CD4-positive, CD25-positive, alpha-beta regulatory T cell (primary cell): ENCODE measurements around the gene FREM1. TPM values are rescaled to one million over a fixed set of nuclear protein-coding genes. Genes with fewer than 3 reads are reported as not detected.

Experiments
- ATAC-seq, 2 donors: fragments of 150-1000 bp; cut with Tn5 transposase; one replicate each; pipeline ENCODE4 v1.10.0; 2021; ENCODE audit warnings: low read depth in 2 of 2, moderate number of reproducible peaks in 2 of 2, moderate library complexity in 1 of 2
- DNase-seq, 3 donors: peaks; one replicate each; pipeline versions ENCODE4 v3.0.0 to v3.0.0-alpha.2; 2012 to 2022; ENCODE audit warnings: mixed read lengths in 1 of 3
- H3K27ac ChIP-seq: one replicate; pipeline ENCODE4 v1.7.0; 2013; ENCODE audit warnings: mild to moderate bottlenecking, low read length; ENCODE audit not compliant: insufficient read depth, poor library complexity, severe bottlenecking
- H3K27me3 ChIP-seq: one replicate; pipeline ENCODE4 v1.7.0; 2013; ENCODE audit warnings: low read length; ENCODE audit not compliant: control insufficient read depth, insufficient read depth
- H3K36me3 ChIP-seq: one replicate; pipeline ENCODE4 v1.7.0; 2013; ENCODE audit warnings: mild to moderate bottlenecking, low read length, moderate library complexity; ENCODE audit not compliant: control insufficient read depth, insufficient read depth
- H3K4me1 ChIP-seq: 2 replicates; pipeline ENCODE4 v1.7.0; 2013; ENCODE audit warnings: mild to moderate bottlenecking, low read length; ENCODE audit not compliant: insufficient read depth, control insufficient read depth, poor library complexity, severe bottlenecking
- H3K4me3 ChIP-seq: one replicate; pipeline ENCODE4 v1.7.0; 2013; ENCODE audit warnings: low read depth, mild to moderate bottlenecking, low read length, moderate library complexity
- H3K9me3 ChIP-seq, 2 experiments: 1 replicate in 1 of 2; 2 replicates in 1 of 2; pipeline ENCODE4 v1.7.0; 2013; ENCODE audit warnings: low read length in 2 of 2, mild to moderate bottlenecking in 1 of 2, moderate library complexity in 1 of 2; ENCODE audit not compliant: control insufficient read depth in 2 of 2
- H3K27ac Mint-ChIP-seq, 3 donors: one replicate each; pipeline ENCODE4 v1.8.0; 2020 to 2022; ENCODE audit warnings: mild to moderate bottlenecking in 3 of 3, mixed read lengths in 3 of 3, moderate library complexity in 2 of 3
- H3K27me3 Mint-ChIP-seq: one replicate; pipeline ENCODE4 v1.8.0; 2022; ENCODE audit warnings: mild to moderate bottlenecking, mixed read lengths
- H3K36me3 Mint-ChIP-seq: one replicate; pipeline ENCODE4 v1.8.0; 2020; ENCODE audit warnings: mixed read lengths
- H3K4me1 Mint-ChIP-seq, 4 donors: one replicate each; pipeline ENCODE4 v1.8.0; 2020 to 2022; ENCODE audit warnings: mixed read lengths in 4 of 4, mild to moderate bottlenecking in 1 of 4
- H3K4me3 Mint-ChIP-seq, 4 donors: one replicate each; pipeline ENCODE4 v1.8.0; 2020 to 2022; ENCODE audit warnings: mild to moderate bottlenecking in 4 of 4, mixed read lengths in 4 of 4, moderate library complexity in 3 of 4
- H3K9me3 Mint-ChIP-seq, 7 donors: one replicate each; pipeline ENCODE4 v1.8.0; 2020 to 2022; ENCODE audit warnings: mixed read lengths in 7 of 7, mild to moderate bottlenecking in 3 of 7, moderate library complexity in 2 of 7
- polyA plus RNA-seq, 4 donors: library from polyadenylated mRNA; unstranded; fragments of 300-500 nt; fragmentation: Illumina TruSeq; gene quantifications; one replicate each; pipeline ENCODE4 v1.2.3, GENCODE V29; 2021
- total RNA-seq: library from RNA; stranded (reverse); gene quantifications from one replicate; pipeline ENCODE4 v1.2.3, GENCODE V29; 2022

Gene FREM1
- total and polyA plus RNA-seq, 5 donors from 2014 or later, result 0.67 TPM; not detected in 4

DNA sequence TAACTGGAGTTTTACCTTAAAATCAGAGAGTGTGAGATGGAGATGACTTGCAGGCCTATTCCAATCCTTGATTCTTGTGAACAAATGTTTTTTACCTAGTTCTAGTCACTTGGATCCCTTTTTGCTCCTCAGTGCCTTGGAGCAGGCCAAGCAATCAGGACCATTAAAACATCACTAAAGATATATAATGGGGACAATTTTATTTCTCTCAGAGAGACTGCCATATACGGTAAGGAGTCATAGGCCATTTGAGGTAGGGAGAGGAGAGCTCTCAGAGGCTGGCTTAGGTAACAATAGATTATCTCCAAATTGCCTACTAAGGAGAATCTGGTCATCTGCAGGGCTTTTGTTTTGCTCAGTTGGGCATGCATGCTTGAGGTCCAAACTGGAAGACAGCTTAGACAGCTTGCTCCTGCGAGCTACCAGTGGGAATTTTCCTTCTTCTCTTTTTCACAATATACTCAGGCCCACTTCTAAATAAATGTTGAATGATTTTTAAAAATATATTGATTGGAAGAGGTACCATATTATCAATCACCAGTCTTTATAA, 44.0 kb downstream of the FREM1 start:
- no peak overlapping the region for H3K4me3 Mint-ChIP-seq
- no peak for DNase-seq
- Histone ChIP-seq H3K9me3 (no peaks in the 10 kb centered on the region), H3K4me3 (no peak overlapping the region), H3K4me1 (no peaks in the 10 kb centered on the region), H3K27ac (no peak overlapping the region), H3K27me3 (no peaks in the 10 kb centered on the region), H3K36me3 (no peaks in the 10 kb centered on the region)
- peaks cover 0 to 3% (median 0%) of the 10 kb centered on the region in 7 donors for H3K9me3 Mint-ChIP-seq
- H3K27me3 Mint-ChIP-seq, result no peaks in the 10 kb centered on the region
- H3K27ac Mint-ChIP-seq, result no peak overlapping the region
- no peaks in the 10 kb centered on the region for H3K4me1 Mint-ChIP-seq
- ATAC-seq, result no peak
- H3K36me3 Mint-ChIP-seq, result no peaks in the 10 kb centered on the region

DNA sequence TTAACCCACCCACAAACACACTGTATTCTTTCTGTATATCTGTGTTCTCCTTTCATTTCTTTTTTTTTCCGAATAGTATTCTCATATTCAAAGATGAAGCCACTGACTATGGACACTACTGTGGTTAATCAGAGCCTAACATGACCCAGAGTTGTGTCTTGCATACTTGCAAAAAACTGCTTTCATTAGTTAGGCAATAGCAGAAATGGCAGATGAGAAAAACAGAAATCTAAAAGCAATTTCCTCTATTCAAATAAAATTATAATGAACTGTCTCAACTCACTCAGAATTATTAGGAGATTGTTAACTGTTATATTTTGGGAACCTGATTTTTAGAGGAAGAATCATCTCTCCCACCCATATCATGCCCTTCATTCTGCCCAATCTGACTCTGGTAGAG, 45.9 kb downstream of the FREM1 start:
- Mint-ChIP-seq H3K9me3 (peaks cover 0 to 3% (median 0%) of the 10 kb centered on the region in 7 donors), H3K27me3 (no peaks in the 10 kb centered on the region), H3K27ac (no peak overlapping the region), H3K4me1 (no peaks in the 10 kb centered on the region), H3K36me3 (no peaks in the 10 kb centered on the region), H3K4me3 (no peak overlapping the region)
- H3K27ac ChIP-seq, result no peak overlapping the region
- no peak overlapping the region for H3K4me3 ChIP-seq
- no peaks in the 10 kb centered on the region for H3K27me3 ChIP-seq
- no peaks in the 10 kb centered on the region for H3K36me3 ChIP-seq
- DNase-seq, result no peak
- no peak for ATAC-seq
- H3K4me1 ChIP-seq, result no peaks in the 10 kb centered on the region
- H3K9me3 ChIP-seq, result no peaks in the 10 kb centered on the region

DNA sequence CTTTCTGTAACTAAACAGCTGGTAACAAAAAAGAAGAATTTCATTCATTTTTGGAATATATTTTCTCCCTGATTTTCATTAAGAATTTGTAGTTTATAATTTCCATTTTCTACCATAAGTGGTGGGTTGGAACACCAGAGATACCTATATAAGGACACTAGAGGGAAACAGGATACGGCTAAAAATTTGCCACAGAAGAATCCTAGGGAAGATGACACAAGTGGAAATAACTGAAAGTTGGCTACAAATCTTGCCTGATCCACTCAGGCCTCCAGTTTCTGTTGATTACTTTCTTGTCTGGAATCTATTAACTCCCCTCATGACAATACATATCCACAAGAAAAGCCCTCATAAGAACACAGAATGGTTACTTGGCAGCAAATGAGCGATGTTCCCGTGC, 46.8 kb downstream of the FREM1 start:
- Mint-ChIP-seq H3K36me3 (no peaks in the 10 kb centered on the region), H3K4me1 (no peaks in the 10 kb centered on the region), H3K9me3 (peaks cover 0 to 3% (median 1%) of the 10 kb centered on the region in 7 donors), H3K4me3 (no peak overlapping the region), H3K27ac (no peak overlapping the region), H3K27me3 (no peaks in the 10 kb centered on the region)
- Histone ChIP-seq H3K27ac (no peak overlapping the region), H3K4me1 (no peaks in the 10 kb centered on the region), H3K36me3 (no peaks in the 10 kb centered on the region), H3K9me3 (no peaks in the 10 kb centered on the region), H3K4me3 (no peak overlapping the region), H3K27me3 (no peaks in the 10 kb centered on the region)
- ATAC-seq, result no peak
- no peak for DNase-seq

DNA sequence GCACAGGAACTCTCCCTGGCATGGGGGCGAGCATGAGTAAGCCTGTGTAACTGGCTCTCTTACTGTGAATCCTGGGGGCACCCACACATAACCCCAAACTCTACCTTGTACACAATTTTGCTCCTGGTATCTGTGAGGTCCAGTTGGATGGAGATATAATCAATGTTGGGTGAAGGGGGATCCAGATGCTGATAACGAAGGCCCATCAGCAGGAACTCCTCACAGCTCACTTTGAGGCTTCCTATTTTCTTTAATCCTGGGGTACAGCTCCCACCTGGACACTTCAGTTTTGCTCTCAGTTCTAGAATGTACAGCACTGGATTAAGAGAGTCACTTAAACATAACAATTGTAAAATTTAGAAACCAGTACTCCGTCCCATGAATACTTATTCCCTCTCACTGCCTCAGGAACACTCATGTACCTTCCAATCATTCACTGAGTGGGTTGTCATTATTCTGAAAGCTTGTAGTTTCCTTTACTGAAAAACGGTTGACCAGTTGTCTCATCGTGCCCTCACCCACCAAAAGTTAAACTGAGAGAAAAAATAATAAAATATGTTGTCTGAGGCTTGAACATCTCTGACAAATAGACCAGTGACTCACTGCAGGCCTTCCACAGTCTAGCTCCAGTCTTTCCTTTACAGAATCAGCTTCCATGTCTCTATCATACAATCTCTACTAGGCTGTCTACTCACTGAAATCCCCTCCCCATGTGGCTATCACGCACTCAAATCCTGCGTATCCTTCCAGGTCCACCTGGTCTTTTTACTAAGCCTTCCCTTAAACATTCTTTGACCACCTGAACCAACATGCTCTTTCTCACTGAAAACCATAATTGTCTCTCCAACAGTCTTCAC, 52.6 kb downstream of the FREM1 start:
- ATAC-seq (no peak), DNase-seq (no peak)
- Histone ChIP-seq H3K9me3 (no peaks in the 10 kb centered on the region), H3K4me3 (no peak overlapping the region), H3K27me3 (no peaks in the 10 kb centered on the region), H3K27ac (no peak overlapping the region), H3K36me3 (no peaks in the 10 kb centered on the region), H3K4me1 (no peaks in the 10 kb centered on the region)
- Mint-ChIP-seq H3K27ac (no peak overlapping the region), H3K36me3 (no peaks in the 10 kb centered on the region), H3K4me1 (no peaks in the 10 kb centered on the region), H3K27me3 (no peaks in the 10 kb centered on the region), H3K4me3 (no peak overlapping the region), H3K9me3 (peaks cover 0 to 2% (median 0%) of the 10 kb centered on the region in 7 donors)

DNA sequence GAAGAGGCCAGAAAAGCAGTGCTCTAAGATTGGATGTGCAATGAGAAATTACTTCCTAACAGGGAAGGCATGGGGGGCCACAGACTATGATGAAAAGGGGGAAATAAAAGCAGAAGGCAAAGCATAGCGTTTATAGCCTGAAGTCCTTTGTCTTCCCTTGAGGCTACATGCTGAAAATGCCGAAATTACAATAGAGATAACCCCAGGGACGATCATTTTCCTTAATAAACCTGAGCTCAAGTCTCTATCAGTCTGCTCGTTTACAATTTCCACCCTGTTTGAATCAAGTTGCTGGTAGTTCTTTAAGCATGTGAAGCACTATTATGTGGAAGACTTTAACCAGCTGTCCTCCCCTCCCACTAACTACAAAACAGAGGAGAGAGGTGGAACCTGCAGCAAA, 60.4 kb downstream of the FREM1 start:
- Histone ChIP-seq H3K36me3 (no peaks in the 10 kb centered on the region), H3K27me3 (peaks cover 3% of the 10 kb centered on the region), H3K4me1 (no peaks in the 10 kb centered on the region), H3K4me3 (no peak overlapping the region), H3K27ac (no peak overlapping the region), H3K9me3 (no peaks in the 10 kb centered on the region)
- Mint-ChIP-seq H3K4me1 (no peaks in the 10 kb centered on the region), H3K36me3 (no peaks in the 10 kb centered on the region), H3K27me3 (peaks cover 8% of the 10 kb centered on the region), H3K27ac (no peak overlapping the region), H3K4me3 (no peak overlapping the region), H3K9me3 (peaks cover 0 to 5% (median 0%) of the 10 kb centered on the region in 7 donors)
- DNase-seq, result no peak
- ATAC-seq, result no peak

DNA sequence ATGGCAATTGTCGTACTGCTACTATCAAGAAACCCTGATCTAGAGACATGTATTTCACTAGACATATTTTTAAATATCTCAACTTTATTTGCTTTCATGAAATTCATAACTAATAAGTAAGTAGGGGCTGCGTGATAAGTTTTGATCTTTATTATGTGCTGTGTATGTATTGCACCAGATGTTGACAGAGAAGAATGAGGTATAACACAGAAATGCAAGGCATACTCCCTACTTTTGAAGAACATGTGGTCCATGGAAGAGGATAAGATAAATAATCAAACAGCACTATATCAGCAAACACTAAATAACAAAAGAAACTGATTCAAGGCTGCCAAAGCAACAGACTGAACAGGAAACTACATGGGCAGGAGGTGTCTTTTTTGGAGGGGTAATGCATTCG, 60.9 kb downstream of the FREM1 start:
- no peaks in the 10 kb centered on the region for H3K4me1 Mint-ChIP-seq
- Histone ChIP-seq H3K27ac (no peak overlapping the region), H3K36me3 (no peaks in the 10 kb centered on the region), H3K4me1 (no peaks in the 10 kb centered on the region), H3K4me3 (no peak overlapping the region), H3K27me3 (peaks cover 3% of the 10 kb centered on the region), H3K9me3 (no peaks in the 10 kb centered on the region)
- H3K27me3 Mint-ChIP-seq, result peaks cover 8% of the 10 kb centered on the region
- DNase-seq (no peak), ATAC-seq (no peak)
- no peaks in the 10 kb centered on the region for H3K36me3 Mint-ChIP-seq
- peaks cover 0 to 5% (median 0%) of the 10 kb centered on the region in 7 donors for H3K9me3 Mint-ChIP-seq
- no peak overlapping the region for H3K4me3 Mint-ChIP-seq
- H3K27ac Mint-ChIP-seq, result no peak overlapping the region

DNA sequence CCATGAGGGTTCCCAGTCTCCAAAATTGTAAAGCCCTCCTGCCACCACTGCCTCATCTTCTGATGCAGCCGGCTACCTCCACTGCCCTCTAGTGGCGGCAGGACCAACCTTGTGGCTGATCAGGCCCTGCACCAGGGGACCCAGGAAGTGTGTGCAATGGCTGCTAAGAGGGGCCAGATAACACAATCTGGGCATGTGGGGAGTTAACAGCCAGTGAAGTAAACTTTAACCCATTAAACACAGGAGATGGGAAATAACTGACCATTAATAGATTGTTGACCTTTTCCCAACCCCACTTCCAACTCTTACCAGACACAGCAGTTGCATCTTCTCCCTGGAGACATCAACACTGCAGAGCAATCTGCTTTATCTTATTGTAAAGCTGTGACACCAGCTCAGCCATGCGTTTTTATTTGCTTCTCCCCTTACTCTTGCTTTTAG, 63.3 kb downstream of the FREM1 start:
- H3K9me3 Mint-ChIP-seq, result peaks cover 0 to 5% (median 0%) of the 10 kb centered on the region in 7 donors
- H3K27me3 Mint-ChIP-seq, result peaks cover 8% of the 10 kb centered on the region
- ATAC-seq (peak in 1 of 2 donors; percentile 34), DNase-seq (peak in 2 of 3 donors; percentile 26 to 50)
- H3K4me1 ChIP-seq, result no peaks in the 10 kb centered on the region
- H3K27ac ChIP-seq, result no peak overlapping the region
- H3K4me3 ChIP-seq, result no peak overlapping the region
- H3K4me1 Mint-ChIP-seq, result no peaks in the 10 kb centered on the region
- no peaks in the 10 kb centered on the region for H3K36me3 Mint-ChIP-seq
- H3K27me3 ChIP-seq, result peaks cover 3% of the 10 kb centered on the region
- H3K4me3 Mint-ChIP-seq, result no peak overlapping the region
- H3K9me3 ChIP-seq, result no peaks in the 10 kb centered on the region
- H3K36me3 ChIP-seq, result no peaks in the 10 kb centered on the region
- H3K27ac Mint-ChIP-seq, result no peak overlapping the region

DNA sequence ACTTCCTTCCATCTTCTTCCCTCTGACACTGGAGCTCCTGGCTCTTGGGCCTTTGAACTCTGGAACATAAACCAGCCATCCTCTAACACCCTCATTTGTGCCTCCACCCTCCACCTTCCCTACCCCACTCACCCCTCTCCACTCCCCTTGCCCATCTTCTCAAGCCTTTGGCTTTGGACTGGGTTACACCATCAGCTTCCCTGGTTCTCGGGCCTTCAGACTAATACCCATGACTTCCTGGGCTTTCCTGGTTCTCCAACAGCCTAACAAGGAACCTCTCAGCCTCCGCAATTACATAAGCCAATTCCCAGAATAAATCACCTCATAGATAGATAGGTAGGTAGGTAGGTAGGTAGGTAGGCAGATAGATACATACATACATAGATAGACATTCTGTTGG, 67.1 kb downstream of the FREM1 start:
- ATAC-seq (no peak), DNase-seq (no peak)
- Mint-ChIP-seq H3K4me3 (no peak overlapping the region), H3K27me3 (peaks cover 8% of the 10 kb centered on the region), H3K9me3 (peaks cover 0 to 5% (median 0%) of the 10 kb centered on the region in 7 donors), H3K4me1 (no peaks in the 10 kb centered on the region), H3K36me3 (no peaks in the 10 kb centered on the region), H3K27ac (no peak overlapping the region)
- H3K4me3 ChIP-seq, result no peak overlapping the region
- H3K36me3 ChIP-seq, result no peaks in the 10 kb centered on the region
- no peaks in the 10 kb centered on the region for H3K27me3 ChIP-seq
- no peak overlapping the region for H3K27ac ChIP-seq
- no peaks in the 10 kb centered on the region for H3K9me3 ChIP-seq
- H3K4me1 ChIP-seq, result no peaks in the 10 kb centered on the region
